ENCODE measurements around the gene KPNB1.

DNA sequence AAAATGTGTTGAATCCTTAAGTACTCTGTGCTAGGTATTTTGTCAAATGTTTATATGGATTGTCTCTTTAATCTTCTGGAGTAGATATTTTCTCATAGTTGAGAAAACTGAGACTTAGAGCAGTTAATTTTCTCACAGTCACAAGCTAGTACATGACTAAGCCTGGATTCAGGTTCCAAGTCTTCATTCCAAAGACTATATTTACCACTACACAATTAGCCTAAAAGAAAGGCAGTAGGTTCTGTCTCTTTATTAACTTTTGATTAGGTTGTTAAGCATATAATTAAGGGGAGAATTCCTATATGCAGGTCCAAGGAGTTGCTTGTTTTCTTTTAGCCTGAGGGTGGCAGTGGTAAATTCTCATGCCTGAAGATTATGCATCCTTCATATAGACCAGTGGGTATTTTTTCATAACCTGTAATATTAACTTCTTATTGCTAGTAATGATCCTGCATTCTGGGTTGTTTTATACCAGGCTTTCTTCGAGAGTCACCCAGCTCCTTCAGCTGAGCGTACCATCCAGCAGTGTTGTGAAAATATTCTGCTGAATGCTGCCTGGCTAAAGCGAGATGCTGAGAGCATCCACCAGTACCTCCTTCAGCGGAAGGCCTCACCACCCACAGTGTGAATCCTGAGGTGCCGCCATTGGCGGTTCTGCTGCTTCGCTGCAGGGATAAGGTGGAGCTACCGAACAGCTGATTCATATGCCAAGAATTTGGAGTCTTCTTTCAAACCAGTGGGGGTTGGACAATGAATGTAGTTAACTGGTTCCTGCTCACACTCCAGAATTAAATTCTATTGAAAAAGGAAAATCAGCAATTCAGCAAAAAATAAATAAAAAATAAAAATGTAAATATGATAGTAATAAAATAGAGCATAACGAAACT lies 28.2 kb upstream of the KPNB1 start:
- TF ChIP-seq CTCF (IDR thresholded peaks at IDR 0.05 in 8 of 11, conservative IDR thresholded peaks at IDR 0.05 in 3 of 11) (no peak), POLR2AphosphoS5 (IDR thresholded peaks at IDR 0.05) (no peak), POLR2A (IDR thresholded peaks at IDR 0.05) (no peak)

Data from spleen (tissue), 7 donors.